ENCODE measurements around the gene PAX7.

Gene PAX7

GRCh38 chr1:18783705-18784481, 153.2 kb downstream of the PAX7 start:
- no peak overlapping the region for H3K4me3 Mint-ChIP-seq
- ATAC-seq (no peak), DNase-seq (ENCODE audit: low spot score in 2 of 2) (no peak)
- H3K4me1 Mint-ChIP-seq: no peaks in the 10 kb centered on the region
- H3K27ac Mint-ChIP-seq: no peak overlapping the region
- no peaks in the 10 kb centered on the region for H3K36me3 Mint-ChIP-seq
- no peaks in the 10 kb centered on the region for H3K9me3 Mint-ChIP-seq

GRCh38 chr1:18784482-18784831, 153.8 kb downstream of the PAX7 start:
- H3K27ac Mint-ChIP-seq: no peak overlapping the region
- no peak for ATAC-seq
- H3K36me3 Mint-ChIP-seq: no peaks in the 10 kb centered on the region

GRCh38 chr1:18786149-18786548, 155.5 kb downstream of the PAX7 start:
- no peaks in the 10 kb centered on the region for H3K4me1 Mint-ChIP-seq
- no peak overlapping the region for H3K27ac Mint-ChIP-seq
- H3K9me3 Mint-ChIP-seq: no peaks in the 10 kb centered on the region
- no peaks in the 10 kb centered on the region for H3K36me3 Mint-ChIP-seq
- DNase-seq (ENCODE audit: low spot score in 2 of 2): no peak
- no peak overlapping the region for H3K4me3 Mint-ChIP-seq
- no peak for ATAC-seq

More at GRCh38 chr1:18784482-18784831, 153.8 kb downstream of the PAX7 start:
- Mint-ChIP-seq H3K4me1 (no peaks in the 10 kb centered on the region), H3K9me3 (no peaks in the 10 kb centered on the region), H3K4me3 (no peak overlapping the region)
- no peak for DNase-seq (ENCODE audit: low spot score in 2 of 2)

GRCh38 chr1:18787825-18788385, 157.3 kb downstream of the PAX7 start:
- ATAC-seq (no peak), DNase-seq (ENCODE audit: low spot score in 2 of 2) (no peak)
- H3K4me3 Mint-ChIP-seq: no peak overlapping the region
- H3K4me1 Mint-ChIP-seq: no peaks in the 10 kb centered on the region
- H3K27ac Mint-ChIP-seq: no peak overlapping the region
- no peaks in the 10 kb centered on the region for H3K36me3 Mint-ChIP-seq
- H3K9me3 Mint-ChIP-seq: no peaks in the 10 kb centered on the region

GRCh38 chr1:18789246-18789645, 158.6 kb downstream of the PAX7 start:
- Mint-ChIP-seq H3K4me3 (no peak overlapping the region), H3K9me3 (no peaks in the 10 kb centered on the region), H3K36me3 (no peaks in the 10 kb centered on the region), H3K4me1 (no peaks in the 10 kb centered on the region), H3K27ac (no peak overlapping the region)
- ATAC-seq (no peak), DNase-seq (ENCODE audit: low spot score in 2 of 2) (no peak)

- Mint-ChIP-seq H3K9me3 (no peaks in the 10 kb centered on the region), H3K27ac (no peak overlapping the region), H3K4me3 (no peak overlapping the region), H3K4me1 (no peaks in the 10 kb centered on the region), H3K36me3 (no peaks in the 10 kb centered on the region)
- ATAC-seq: no peak
- no peak for DNase-seq (ENCODE audit: low spot score in 2 of 2)
Measured at GRCh38 chr1:18792747-18793146, 162.1 kb downstream of the PAX7 start.

- H3K27ac Mint-ChIP-seq: peak overlapping the region; percentile 6
- no peaks in the 10 kb centered on the region for H3K4me1 Mint-ChIP-seq
- ATAC-seq (no peak), DNase-seq (ENCODE audit: low spot score in 2 of 2) (no peak)
- no peak overlapping the region for H3K4me3 Mint-ChIP-seq
- H3K9me3 Mint-ChIP-seq: no peaks in the 10 kb centered on the region
- H3K36me3 Mint-ChIP-seq: no peaks in the 10 kb centered on the region
Measured at GRCh38 chr1:18793164-18793563, 162.5 kb downstream of the PAX7 start.

GRCh38 chr1:18794051-18794450, 163.4 kb downstream of the PAX7 start:
- ATAC-seq (no peak), DNase-seq (ENCODE audit: low spot score in 2 of 2) (no peak)
- Mint-ChIP-seq H3K9me3 (no peaks in the 10 kb centered on the region), H3K4me3 (no peak overlapping the region), H3K27ac (peak overlapping the region; percentile 6), H3K36me3 (no peaks in the 10 kb centered on the region), H3K4me1 (no peaks in the 10 kb centered on the region)

GRCh38 chr1:18794561-18794960, 163.9 kb downstream of the PAX7 start:
- Mint-ChIP-seq H3K27ac (no peak overlapping the region), H3K9me3 (no peaks in the 10 kb centered on the region), H3K4me1 (no peaks in the 10 kb centered on the region), H3K4me3 (no peak overlapping the region), H3K36me3 (no peaks in the 10 kb centered on the region)
- ATAC-seq (no peak), DNase-seq (ENCODE audit: low spot score in 2 of 2) (no peak)

- DNase-seq (ENCODE audit: low spot score in 2 of 2) (no peak), ATAC-seq (no peak)
- Mint-ChIP-seq H3K27ac (no peak overlapping the region), H3K4me1 (no peaks in the 10 kb centered on the region), H3K9me3 (no peaks in the 10 kb centered on the region), H3K4me3 (no peak overlapping the region), H3K36me3 (no peaks in the 10 kb centered on the region)
Measured at GRCh38 chr1:18795002-18795689, 164.5 kb downstream of the PAX7 start.

- Mint-ChIP-seq H3K9me3 (no peaks in the 10 kb centered on the region), H3K4me3 (no peak overlapping the region), H3K4me1 (no peaks in the 10 kb centered on the region), H3K36me3 (no peaks in the 10 kb centered on the region), H3K27ac (no peak overlapping the region)
- DNase-seq (ENCODE audit: low spot score in 2 of 2): no peak
- no peak for ATAC-seq
Measured at GRCh38 chr1:18796950-18797349, 166.3 kb downstream of the PAX7 start.
